Hepatocyte (in vitro differentiated cells): Measurements from ENCODE around the gene CRMP1.

ENCODE experiments used
- EZH2 ChIP-seq: fragments of 200-600 bp; sonication (generic); IDR thresholded peaks from 2 replicates; pipeline ENCODE4 v1.6.1; 2016; ENCODE audit warnings: antibody characterized with exemption, mild to moderate bottlenecking, borderline replicate concordance
- TF ChIP-seq, protein P1 (sequence below): fragments of 200-600 bp; sonication (generic); IDR thresholded peaks from 2 replicates; pipeline ENCODE4 v1.5.1; 2016; ENCODE audit warnings: antibody characterized with exemption, mild to moderate bottlenecking; ENCODE audit not compliant: poor library complexity

DNA sequence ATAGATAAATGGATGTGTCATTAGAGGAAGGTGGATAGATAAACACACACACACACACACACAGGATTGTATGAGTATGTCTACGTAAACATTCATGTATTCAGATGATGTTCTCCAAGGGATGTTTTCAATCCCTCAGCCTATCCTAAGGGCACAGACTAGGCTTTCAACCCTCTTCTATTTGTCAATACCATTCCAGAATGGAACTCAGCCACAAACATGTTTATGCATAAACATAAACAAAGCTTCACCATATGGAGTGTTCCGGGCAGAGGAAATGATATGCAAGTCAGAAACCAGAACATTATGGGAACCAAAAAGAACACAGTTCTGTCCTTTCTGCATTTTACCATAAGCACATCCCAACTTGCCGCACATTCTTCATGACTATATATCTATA, 25.0 kb downstream of the CRMP1 start:
- TF ChIP-seq, protein P1, sequence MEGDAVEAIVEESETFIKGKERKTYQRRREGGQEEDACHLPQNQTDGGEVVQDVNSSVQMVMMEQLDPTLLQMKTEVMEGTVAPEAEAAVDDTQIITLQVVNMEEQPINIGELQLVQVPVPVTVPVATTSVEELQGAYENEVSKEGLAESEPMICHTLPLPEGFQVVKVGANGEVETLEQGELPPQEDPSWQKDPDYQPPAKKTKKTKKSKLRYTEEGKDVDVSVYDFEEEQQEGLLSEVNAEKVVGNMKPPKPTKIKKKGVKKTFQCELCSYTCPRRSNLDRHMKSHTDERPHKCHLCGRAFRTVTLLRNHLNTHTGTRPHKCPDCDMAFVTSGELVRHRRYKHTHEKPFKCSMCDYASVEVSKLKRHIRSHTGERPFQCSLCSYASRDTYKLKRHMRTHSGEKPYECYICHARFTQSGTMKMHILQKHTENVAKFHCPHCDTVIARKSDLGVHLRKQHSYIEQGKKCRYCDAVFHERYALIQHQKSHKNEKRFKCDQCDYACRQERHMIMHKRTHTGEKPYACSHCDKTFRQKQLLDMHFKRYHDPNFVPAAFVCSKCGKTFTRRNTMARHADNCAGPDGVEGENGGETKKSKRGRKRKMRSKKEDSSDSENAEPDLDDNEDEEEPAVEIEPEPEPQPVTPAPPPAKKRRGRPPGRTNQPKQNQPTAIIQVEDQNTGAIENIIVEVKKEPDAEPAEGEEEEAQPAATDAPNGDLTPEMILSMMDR = no peak
- TF ChIP-seq EZH2 = no peak
